ENCODE results near the gene DNAI1. TPM values are rescaled to one million over a fixed set of nuclear protein-coding genes. Genes with fewer than 3 reads are reported as not detected.

DNAI1 gene
- total RNA-seq, 4 donors from 2014 or later: not detected

- no peak for DNase-seq
- H3K4me3 ChIP-seq: no peak overlapping the region
- no peak overlapping the region for H3K27ac ChIP-seq
- TF ChIP-seq POLR2A (IDR thresholded peaks at IDR 0.05): no peak
- H3K4me1 ChIP-seq: peaks cover 0 to 10% (median 0%) of the 10 kb centered on the region in 3 donors
- peaks cover 0 to 72% (median 2%) of the 10 kb centered on the region in 4 donors for H3K27me3 ChIP-seq
- WGBS, 2 donors: 89 to 90% methylated on average over 9 to 14 of the region's 16 CpGs
- H3K9me3 ChIP-seq: no peaks in the 10 kb centered on the region
- intact Hi-C loops (cut with DNase I): no loop called here
- H3K36me3 ChIP-seq: no peaks in the 10 kb centered on the region
Observed at GRCh38 chr9:34564617-34565016, 106.0 kb downstream of the DNAI1 start.

GRCh38 chr9:34565856-34566255, 107.3 kb downstream of the DNAI1 start:
- intact Hi-C loops (cut with DNase I): no loop called here
- no peak for DNase-seq
- peaks cover 0 to 60% (median 0%) of the 10 kb centered on the region in 4 donors for H3K27me3 ChIP-seq
- H3K27ac ChIP-seq: no peak overlapping the region
- TF ChIP-seq CTCF (IDR thresholded peaks at IDR 0.05): no peak
- TF ChIP-seq POLR2A (IDR thresholded peaks at IDR 0.05): no peak
- no peaks in the 10 kb centered on the region for H3K9me3 ChIP-seq
- H3K36me3 ChIP-seq: no peaks in the 10 kb centered on the region
- no peak overlapping the region for H3K4me3 ChIP-seq
- H3K4me1 ChIP-seq: peaks cover 0 to 4% (median 0%) of the 10 kb centered on the region in 3 donors
- 70 to 76% methylated on average over 5 to 8 of the region's 8 CpGs for WGBS, 2 donors

GRCh38 chr9:34566322-34566721, 107.7 kb downstream of the DNAI1 start:
- WGBS, 2 donors: 80% methylated on average over 2 of the region's 8 CpGs; no CpG with 5 or more reads in 1 of the 2 donors
- no peaks in the 10 kb centered on the region for H3K36me3 ChIP-seq
- no peak overlapping the region for H3K4me3 ChIP-seq
- H3K27me3 ChIP-seq: peaks cover 0 to 55% (median 0%) of the 10 kb centered on the region in 4 donors
- intact Hi-C loops (cut with DNase I): no loop called here
- no peaks in the 10 kb centered on the region for H3K9me3 ChIP-seq
- H3K4me1 ChIP-seq: peaks cover 0 to 8% (median 0%) of the 10 kb centered on the region in 3 donors
- TF ChIP-seq CTCF (IDR thresholded peaks at IDR 0.05): no peak
- TF ChIP-seq POLR2A (IDR thresholded peaks at IDR 0.05): no peak
- no peak overlapping the region for H3K27ac ChIP-seq
- no peak for DNase-seq

GRCh38 chr9:34566972-34567371, 108.4 kb downstream of the DNAI1 start:
- intact Hi-C loops (cut with DNase I): no loop called here
- Histone ChIP-seq H3K4me1 (peaks cover 0 to 15% (median 0%) of the 10 kb centered on the region in 3 donors), H3K4me3 (no peak overlapping the region), H3K27ac (no peak overlapping the region), H3K27me3 (peaks cover 0 to 49% (median 0%) of the 10 kb centered on the region in 4 donors), H3K9me3 (no peaks in the 10 kb centered on the region), H3K36me3 (no peaks in the 10 kb centered on the region)
- WGBS, 2 donors: 82 to 85% methylated on average over 4 to 6 of the region's 6 CpGs
- no peak for DNase-seq
- no peak for TF ChIP-seq CTCF (IDR thresholded peaks at IDR 0.05)
- no peak for TF ChIP-seq POLR2A (IDR thresholded peaks at IDR 0.05)

GRCh38 chr9:34568133-34568532, 109.5 kb downstream of the DNAI1 start:
- H3K36me3 ChIP-seq: no peaks in the 10 kb centered on the region
- TF ChIP-seq CTCF (IDR thresholded peaks at IDR 0.05) (no peak), POLR2A (IDR thresholded peaks at IDR 0.05) (no peak)
- no peaks in the 10 kb centered on the region for H3K9me3 ChIP-seq
- no peak overlapping the region for H3K27ac ChIP-seq
- DNase-seq: no peak
- peaks cover 0 to 18% (median 0%) of the 10 kb centered on the region in 3 donors for H3K4me1 ChIP-seq
- 69 to 81% methylated on average over 5 to 6 of the region's 7 CpGs for WGBS, 2 donors
- no peak overlapping the region for H3K4me3 ChIP-seq
- peaks cover 0 to 46% (median 0%) of the 10 kb centered on the region in 4 donors for H3K27me3 ChIP-seq
- intact Hi-C loops (cut with DNase I): no loop called here

GRCh38 chr9:34568774-34569173, 110.2 kb downstream of the DNAI1 start:
- TF ChIP-seq CTCF (IDR thresholded peaks at IDR 0.05) (no peak), POLR2A (IDR thresholded peaks at IDR 0.05) (no peak)

More at GRCh38 chr9:34568774-34569173, 110.2 kb downstream of the DNAI1 start:
- H3K9me3 ChIP-seq: no peaks in the 10 kb centered on the region
- H3K4me1 ChIP-seq: peaks cover 0 to 18% (median 0%) of the 10 kb centered on the region in 3 donors
- no peak overlapping the region for H3K4me3 ChIP-seq
- H3K27ac ChIP-seq: no peak overlapping the region
- DNase-seq: no peak
- WGBS, 2 donors: 40% methylated on average over 1 of the region's 12 CpGs; no CpG with 5 or more reads in 1 of the 2 donors
- H3K27me3 ChIP-seq: peaks cover 0 to 42% (median 0%) of the 10 kb centered on the region in 4 donors
- intact Hi-C loops (cut with DNase I): no loop called here
- H3K36me3 ChIP-seq: no peaks in the 10 kb centered on the region

Measured in esophagus squamous epithelium (tissue), 5 donors.